ENCODE results near the gene CTNNA1.
"Not testable (repeated sequence)": the region's sequence is repeated elsewhere in the genome, so short reads cannot be mapped to it uniquely, and the experiment has no call there.

The CTNNA1 gene

GRCh38 chr5:138716456-138716924 is 36.7 kb upstream of the CTNNA1 start:
- Mint-ChIP-seq H3K4me3 (no peak overlapping the region), H3K4me1 (no peaks in the 10 kb centered on the region), H3K9me3 (no peaks in the 10 kb centered on the region), H3K27ac (no peak overlapping the region), H3K27me3 (peaks cover 80% of the 10 kb centered on the region)
- DNase-seq (no peak), ATAC-seq (no peak)

GRCh38 chr5:138717399-138717798 is 35.8 kb upstream of the CTNNA1 start:
- H3K27me3 Mint-ChIP-seq = peaks cover 80% of the 10 kb centered on the region
- DNase-seq (no peak), ATAC-seq (no peak)
- no peak overlapping the region for H3K27ac Mint-ChIP-seq
- H3K4me1 Mint-ChIP-seq = no peaks in the 10 kb centered on the region
- no peak overlapping the region for H3K4me3 Mint-ChIP-seq
- no peaks in the 10 kb centered on the region for H3K9me3 Mint-ChIP-seq

- DNase-seq (no peak), ATAC-seq (no peak)
- Mint-ChIP-seq H3K27me3 (peaks cover 90% of the 10 kb centered on the region), H3K4me1 (no peaks in the 10 kb centered on the region), H3K27ac (no peak overlapping the region), H3K4me3 (no peak overlapping the region), H3K9me3 (no peaks in the 10 kb centered on the region)
These were observed 33.4 kb upstream of the CTNNA1 start for GRCh38 chr5:138719811-138720210.

- H3K4me1 Mint-ChIP-seq = peaks cover 5% of the 10 kb centered on the region
- no peaks in the 10 kb centered on the region for H3K9me3 Mint-ChIP-seq
- no peak overlapping the region for H3K4me3 Mint-ChIP-seq
- no peak overlapping the region for H3K27ac Mint-ChIP-seq
- ATAC-seq = no peak
- DNase-seq = no peak
- peaks cover 90% of the 10 kb centered on the region for H3K27me3 Mint-ChIP-seq
These were observed 32.4 kb upstream of the CTNNA1 start for GRCh38 chr5:138720840-138721239.

- peaks cover 17% of the 10 kb centered on the region for H3K4me1 Mint-ChIP-seq
- no peak for DNase-seq
- no peaks in the 10 kb centered on the region for H3K9me3 Mint-ChIP-seq
- peaks cover 90% of the 10 kb centered on the region for H3K27me3 Mint-ChIP-seq
- no peak overlapping the region for H3K27ac Mint-ChIP-seq
- no peak overlapping the region for H3K4me3 Mint-ChIP-seq
- ATAC-seq = no peak
These were observed 31.2 kb upstream of the CTNNA1 start for GRCh38 chr5:138721979-138722378.

GRCh38 chr5:138722544-138723177 is 30.6 kb upstream of the CTNNA1 start:
- H3K27me3 Mint-ChIP-seq = peaks cover 85% of the 10 kb centered on the region
- no peak overlapping the region for H3K27ac Mint-ChIP-seq
- H3K4me1 Mint-ChIP-seq = peaks cover 24% of the 10 kb centered on the region
- ATAC-seq = no peak
- DNase-seq = no peak
- H3K4me3 Mint-ChIP-seq = no peak overlapping the region
- no peaks in the 10 kb centered on the region for H3K9me3 Mint-ChIP-seq

GRCh38 chr5:138724470-138725146 is 28.6 kb upstream of the CTNNA1 start:
- DNase-seq (no peak), ATAC-seq (no peak)
- H3K27me3 Mint-ChIP-seq = peaks cover 86% of the 10 kb centered on the region
- no peaks in the 10 kb centered on the region for H3K9me3 Mint-ChIP-seq
- peaks cover 24% of the 10 kb centered on the region for H3K4me1 Mint-ChIP-seq
- no peak overlapping the region for H3K4me3 Mint-ChIP-seq
- no peak overlapping the region for H3K27ac Mint-ChIP-seq

- ATAC-seq (no peak), DNase-seq (no peak)
- Mint-ChIP-seq H3K27me3 (peaks cover 85% of the 10 kb centered on the region), H3K4me1 (peaks cover 24% of the 10 kb centered on the region), H3K27ac (no peak overlapping the region), H3K9me3 (no peaks in the 10 kb centered on the region), H3K4me3 (no peak overlapping the region)
These were observed 27.9 kb upstream of the CTNNA1 start for GRCh38 chr5:138725153-138725817.

- no peaks in the 10 kb centered on the region for H3K9me3 Mint-ChIP-seq
- no peak overlapping the region for H3K4me3 Mint-ChIP-seq
- no peak overlapping the region for H3K27ac Mint-ChIP-seq
- peaks cover 84% of the 10 kb centered on the region for H3K27me3 Mint-ChIP-seq
- no peak for ATAC-seq
- peaks cover 24% of the 10 kb centered on the region for H3K4me1 Mint-ChIP-seq
- DNase-seq = no peak
These were observed 27.3 kb upstream of the CTNNA1 start for GRCh38 chr5:138725818-138726416.

- H3K4me1 Mint-ChIP-seq = peaks cover 24% of the 10 kb centered on the region
- no peak for DNase-seq
- no peak overlapping the region for H3K27ac Mint-ChIP-seq
- ATAC-seq = peak; percentile 59
- H3K27me3 Mint-ChIP-seq = peaks cover 75% of the 10 kb centered on the region
- H3K9me3 Mint-ChIP-seq = no peaks in the 10 kb centered on the region
- H3K4me3 Mint-ChIP-seq = peak overlapping the region in 1 of 2 donors; percentile 6
These were observed 26.4 kb upstream of the CTNNA1 start for GRCh38 chr5:138726848-138727247.

- not testable (repeated sequence) for ATAC-seq, H3K27ac Mint-ChIP-seq, H3K9me3 Mint-ChIP-seq, DNase-seq, H3K4me3 Mint-ChIP-seq
- Mint-ChIP-seq H3K4me1 (peaks cover 22% of the 10 kb centered on the region), H3K27me3 (peaks cover 60% of the 10 kb centered on the region)
These were observed 22.7 kb upstream of the CTNNA1 start for GRCh38 chr5:138730496-138730895.

GRCh38 chr5:138732466-138732865 is 20.8 kb upstream of the CTNNA1 start:
- H3K27ac Mint-ChIP-seq = no peak overlapping the region
- no peak for ATAC-seq

GRCh38 chr5:138732933-138733332 is 20.3 kb upstream of the CTNNA1 start:
- no peak for DNase-seq
- H3K27ac Mint-ChIP-seq = no peak overlapping the region
- H3K4me3 Mint-ChIP-seq = no peak overlapping the region
- H3K9me3 Mint-ChIP-seq = no peaks in the 10 kb centered on the region
- H3K4me1 Mint-ChIP-seq = peaks cover 5% of the 10 kb centered on the region
- no peak for ATAC-seq
- peaks cover 49% of the 10 kb centered on the region for H3K27me3 Mint-ChIP-seq

More at GRCh38 chr5:138732466-138732865, 20.8 kb upstream of the CTNNA1 start:
- no peak for DNase-seq
- Mint-ChIP-seq H3K4me3 (no peak overlapping the region), H3K9me3 (no peaks in the 10 kb centered on the region), H3K4me1 (peaks cover 3% of the 10 kb centered on the region), H3K27me3 (peaks cover 49% of the 10 kb centered on the region)

GRCh38 chr5:138733509-138733908 is 19.7 kb upstream of the CTNNA1 start:
- ATAC-seq = no peak
- H3K4me1 Mint-ChIP-seq = peaks cover 11% of the 10 kb centered on the region
- H3K9me3 Mint-ChIP-seq = no peaks in the 10 kb centered on the region
- H3K27me3 Mint-ChIP-seq = peaks cover 48% of the 10 kb centered on the region
- no peak overlapping the region for H3K27ac Mint-ChIP-seq
- no peak for DNase-seq
- no peak overlapping the region for H3K4me3 Mint-ChIP-seq

- ATAC-seq (no peak), DNase-seq (no peak)
These were observed 16.9 kb upstream of the CTNNA1 start for GRCh38 chr5:138736293-138736692.

More at GRCh38 chr5:138736293-138736692, 16.9 kb upstream of the CTNNA1 start:
- Mint-ChIP-seq H3K9me3 (no peaks in the 10 kb centered on the region), H3K4me3 (no peak overlapping the region), H3K27me3 (peaks cover 37% of the 10 kb centered on the region), H3K27ac (no peak overlapping the region), H3K4me1 (peaks cover 28% of the 10 kb centered on the region)

All from stimulated activated naive CD8-positive, alpha-beta T cell treated with anti-CD3 and anti-CD28 coated beads, Interleukin-15, amount 100 ng/mL, for 72 hours (primary cell).